Ovary (tissue), 9 donors: ENCODE results near the gene ODAD2. TPM values are rescaled to one million over a fixed set of nuclear protein-coding genes. Genes with fewer than 3 reads are reported as not detected.

Experiments used
- DNase-seq, 5 donors: peaks; one replicate each; pipeline ENCODE4 v3.0.0-alpha.2; 2019 to 2020
- H3K27ac ChIP-seq, 2 donors: fragments of 200-600 bp; one replicate each; pipeline versions ENCODE4 v1.5.1 to v1.8.0; 2019 to 2022
- H3K27me3 ChIP-seq: fragments of 200-600 bp; one replicate; pipeline ENCODE4 v1.8.0; 2022
- H3K36me3 ChIP-seq: fragments of 200-600 bp; sonication (generic); one replicate; pipeline ENCODE4 v1.5.1; 2019
- H3K4me1 ChIP-seq: one replicate; pipeline ENCODE4 v1.8.1; 2013; ENCODE audit warnings: mild to moderate bottlenecking, moderate library complexity; ENCODE audit not compliant: insufficient read depth
- H3K4me3 ChIP-seq: fragments of 200-600 bp; sonication (generic); one replicate; pipeline ENCODE4 v1.5.1; 2017
- H3K9me3 ChIP-seq, 2 donors: fragments of 200-600 bp in 1 of 2; sonication (generic) in 1 of 2; one replicate each; pipeline versions ENCODE4 v1.5.1 to v1.8.1; 2013 to 2019; ENCODE audit warnings: mild to moderate bottlenecking in 1 of 2, moderate library complexity in 1 of 2
- CTCF ChIP-seq, 3 donors: fragments of 450-650 bp in 2 of 3; fragments of 200-600 bp in 1 of 3; IDR thresholded peaks; one replicate each; pipeline versions ENCODE4 v1.5.1 to v1.8.0; 2016 to 2022; ENCODE audit warnings: antibody characterized with exemption in 3 of 3, mild to moderate bottlenecking in 1 of 3
- EP300 ChIP-seq: sonication (generic); formaldehyde crosslinking; IDR thresholded peaks from one replicate; pipeline ENCODE4 v1.6.1; 2017; ENCODE audit warnings: antibody characterized with exemption
- POLR2A ChIP-seq: fragments of 450-650 bp; IDR thresholded peaks from one replicate; pipeline ENCODE4 v1.6.1; 2017; ENCODE audit warnings: antibody characterized with exemption, mild to moderate bottlenecking, moderate library complexity
- WGBS, 3 donors: extraction: QIAGEN DNeasy Blood & Tissue Kit in 1 of 3; methylation state at CpG; one replicate each; pipeline versions ENCODE4 v1.1.5 to v1.1.7; 2013 to 2017; 5-methylcytosine and 5-hydroxymethylcytosine counted together
- intact Hi-C, 4 donors: fragments of 100-400 bp; cut with DNase I; formaldehyde crosslinking; loops; one replicate each; pipeline versions ENCODE4 v1.11.0 to v1.15.1; 2022 to 2023
- polyA plus RNA-seq, 2 donors: library from polyadenylated mRNA; stranded (reverse); fragments of 200-250 nt in 1 of 2; fragments of 350-450 nt in 1 of 2; fragmentation: Illumina TruSeq in 1 of 2; extraction: RNeasy Lipid Tissue Mini Kit (QIAGEN cat#74804) in 1 of 2; gene quantifications; one replicate each; pipeline ENCODE4 v1.2.3, GENCODE V29; 2013 to 2014
- total RNA-seq, 7 donors: library from RNA; depleted of rRNA in 2 of 7; stranded (reverse); fragments of >200 nt in 2 of 7; fragmentation: NEBNext Ultra II Directional in 3 of 7; extraction: Animal tissue kit (Norgen Biotek cat#: 25700) in 3 of 7; gene quantifications; one replicate each; pipeline versions ENCODE4 v1.1.0 to v1.2.4, GENCODE V29; 2016 to 2023
- donor health status: DM: no; HTN: no; CAD: no; lungs with moderate emphysema.
- donor health status: DM: no; HTN: no; CAD: no.
- donor health status: Bipolar disorder and iron deficiency.
- donor health status: DM: yes; HTN: yes; CAD: no.
- donor health status: DM: no; HTN: no; CAD: no.
- donor health status: DM: yes; HTN: yes; CAD: no.

Gene ODAD2
- total and polyA plus RNA-seq, 9 donors: 0.83 to 11.0 (median 2.5) TPM

GRCh38 chr10:27834476-27834875 lies 164.4 kb downstream of the ODAD2 start:
- Histone ChIP-seq H3K4me3 (no peak overlapping the region), H3K27ac (no peak overlapping the region), H3K9me3 (no peaks in the 10 kb centered on the region), H3K4me1 (peaks cover 3% of the 10 kb centered on the region), H3K36me3 (no peaks in the 10 kb centered on the region), H3K27me3 (no peaks in the 10 kb centered on the region)
- TF ChIP-seq CTCF (IDR thresholded peaks at IDR 0.05): no peak
- intact Hi-C loops: no loop called here
- WGBS, 3 donors: 49 to 56% (median 52%) methylated on average over 3 of the region's 3 CpGs
- no peak for DNase-seq

DNA sequence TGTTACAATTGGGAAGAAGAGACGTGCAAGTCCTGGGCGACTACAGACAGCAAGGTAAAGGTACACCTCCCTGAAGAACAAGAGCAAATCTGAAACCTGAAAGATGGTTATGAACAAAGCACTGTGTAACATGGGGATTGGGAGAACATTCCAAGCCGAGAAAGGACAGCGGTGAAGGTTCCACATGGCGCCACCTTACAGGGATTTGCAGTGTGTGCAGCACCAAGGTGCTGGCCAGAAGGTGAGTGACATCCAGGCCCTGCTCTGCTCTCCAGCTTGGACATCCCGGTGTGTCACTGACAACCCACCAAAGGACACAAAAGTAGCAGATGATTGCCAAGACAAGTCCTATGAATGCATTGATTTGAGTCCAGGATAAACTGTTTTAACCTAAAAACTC lies 165.1 kb downstream of the ODAD2 start:
- 88 to 96% (median 92%) methylated on average over 6 of the region's 6 CpGs for whole genome bisulfite sequencing, 3 donors
- no peak overlapping the region for H3K4me3 ChIP-seq
- no peaks in the 10 kb centered on the region for H3K9me3 ChIP-seq
- H3K4me1 ChIP-seq: peaks cover 2% of the 10 kb centered on the region
- TF ChIP-seq POLR2A (no peak), CTCF (IDR thresholded peaks at IDR 0.05) (no peak), EP300 (no peak)
- H3K36me3 ChIP-seq: no peaks in the 10 kb centered on the region
- H3K27ac ChIP-seq: no peak overlapping the region
- H3K27me3 ChIP-seq: no peaks in the 10 kb centered on the region
- no peak for DNase-seq
- intact Hi-C loops: no loop called here

GRCh38 chr10:27832826-27833225 lies 166.1 kb downstream of the ODAD2 start:
- 70 to 72% (median 72%) methylated on average over 3 of the region's 3 CpGs for WGBS, 3 donors
- Histone ChIP-seq H3K9me3 (no peaks in the 10 kb centered on the region), H3K4me1 (peaks cover 2% of the 10 kb centered on the region), H3K4me3 (no peak overlapping the region), H3K27ac (no peak overlapping the region), H3K36me3 (no peaks in the 10 kb centered on the region), H3K27me3 (no peaks in the 10 kb centered on the region)
- intact Hi-C loops: no loop called here
- DNase-seq: no peak
- TF ChIP-seq CTCF (IDR thresholded peaks at IDR 0.05) (no peak), POLR2A (no peak), EP300 (no peak)

DNA sequence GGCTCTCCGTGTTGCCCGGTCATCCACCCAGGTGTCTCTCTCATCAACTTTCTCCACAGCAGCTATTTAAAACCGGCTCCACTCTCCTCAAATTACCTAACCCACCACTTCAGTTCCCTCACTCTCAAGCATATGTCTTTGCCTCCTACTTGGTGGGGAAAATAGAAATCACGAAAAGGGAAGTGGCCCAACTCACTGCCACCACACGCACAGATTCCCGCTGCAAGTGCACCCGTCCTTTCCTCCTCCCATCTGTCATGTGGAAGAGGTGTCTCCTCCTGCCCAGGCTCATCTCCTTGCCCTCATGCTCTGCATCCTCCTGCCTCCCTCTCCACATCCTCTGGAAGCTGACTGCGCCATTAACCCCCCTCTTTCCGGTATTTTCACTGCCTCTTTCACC lies 172.5 kb downstream of the ODAD2 start:
- 85 to 93% (median 85%) methylated on average over 9 of the region's 9 CpGs for WGBS, 3 donors
- no peaks in the 10 kb centered on the region for H3K36me3 ChIP-seq
- peaks cover 4% of the 10 kb centered on the region for H3K4me1 ChIP-seq
- no peak for DNase-seq
- H3K9me3 ChIP-seq: no peaks in the 10 kb centered on the region
- intact Hi-C loops: loop anchor here in 1 of 4 donors (10.0 kb wide), 1 partner anchor 82 kb away; the partner anchor contains the start of gene MKX
- TF ChIP-seq EP300: no peak
- no peak for TF ChIP-seq CTCF (IDR thresholded peaks at IDR 0.05)
- no peak for TF ChIP-seq POLR2A
- H3K4me3 ChIP-seq: no peak overlapping the region
- no peak overlapping the region for H3K27ac ChIP-seq
- no peaks in the 10 kb centered on the region for H3K27me3 ChIP-seq

DNA sequence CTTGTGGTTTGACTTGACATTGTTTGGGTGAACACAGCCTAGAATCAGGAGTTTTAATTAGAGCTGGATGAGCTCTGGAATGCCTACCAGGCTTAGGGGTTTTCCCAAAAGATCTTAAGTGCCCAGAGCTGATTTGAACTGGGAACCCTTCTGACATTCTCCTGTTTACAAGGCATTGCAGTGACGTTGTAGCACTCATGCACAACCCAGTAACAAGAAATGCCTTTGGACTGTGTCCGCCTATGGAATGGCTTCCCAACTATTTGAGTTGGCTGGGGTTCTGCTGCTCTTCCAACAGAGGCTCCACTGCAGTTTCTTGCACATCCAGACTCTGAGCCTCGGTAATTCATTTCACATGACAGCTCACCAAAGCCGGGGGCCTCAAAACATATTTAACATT lies 176.6 kb downstream of the ODAD2 start:
- Histone ChIP-seq H3K27me3 (no peaks in the 10 kb centered on the region), H3K4me1 (peaks cover 10% of the 10 kb centered on the region), H3K9me3 (no peaks in the 10 kb centered on the region), H3K4me3 (no peak overlapping the region), H3K36me3 (no peaks in the 10 kb centered on the region), H3K27ac (no peak overlapping the region)
- DNase-seq: no peak
- intact Hi-C loops: loop anchor here in 1 of 4 donors (10.0 kb wide), 1 partner anchor 78 kb away; the partner anchor contains the start of gene MKX
- WGBS, 3 donors: 34 to 52% (median 49%) methylated on average over 4 of the region's 4 CpGs
- no peak for TF ChIP-seq POLR2A
- no peak for TF ChIP-seq EP300
- no peak for TF ChIP-seq CTCF (IDR thresholded peaks at IDR 0.05)
